Measurements from ENCODE around the gene HOXB2. TPM values are rescaled to one million over a fixed set of nuclear protein-coding genes. Genes with fewer than 3 reads are reported as not detected.
A peak's percentile ranks its signal among the peaks of the same experiment; 100 is the strongest.

Gene HOXB2
- polyA plus RNA-seq, 4 donors: 42.3 to 63.0 (median 53.9) TPM

DNA sequence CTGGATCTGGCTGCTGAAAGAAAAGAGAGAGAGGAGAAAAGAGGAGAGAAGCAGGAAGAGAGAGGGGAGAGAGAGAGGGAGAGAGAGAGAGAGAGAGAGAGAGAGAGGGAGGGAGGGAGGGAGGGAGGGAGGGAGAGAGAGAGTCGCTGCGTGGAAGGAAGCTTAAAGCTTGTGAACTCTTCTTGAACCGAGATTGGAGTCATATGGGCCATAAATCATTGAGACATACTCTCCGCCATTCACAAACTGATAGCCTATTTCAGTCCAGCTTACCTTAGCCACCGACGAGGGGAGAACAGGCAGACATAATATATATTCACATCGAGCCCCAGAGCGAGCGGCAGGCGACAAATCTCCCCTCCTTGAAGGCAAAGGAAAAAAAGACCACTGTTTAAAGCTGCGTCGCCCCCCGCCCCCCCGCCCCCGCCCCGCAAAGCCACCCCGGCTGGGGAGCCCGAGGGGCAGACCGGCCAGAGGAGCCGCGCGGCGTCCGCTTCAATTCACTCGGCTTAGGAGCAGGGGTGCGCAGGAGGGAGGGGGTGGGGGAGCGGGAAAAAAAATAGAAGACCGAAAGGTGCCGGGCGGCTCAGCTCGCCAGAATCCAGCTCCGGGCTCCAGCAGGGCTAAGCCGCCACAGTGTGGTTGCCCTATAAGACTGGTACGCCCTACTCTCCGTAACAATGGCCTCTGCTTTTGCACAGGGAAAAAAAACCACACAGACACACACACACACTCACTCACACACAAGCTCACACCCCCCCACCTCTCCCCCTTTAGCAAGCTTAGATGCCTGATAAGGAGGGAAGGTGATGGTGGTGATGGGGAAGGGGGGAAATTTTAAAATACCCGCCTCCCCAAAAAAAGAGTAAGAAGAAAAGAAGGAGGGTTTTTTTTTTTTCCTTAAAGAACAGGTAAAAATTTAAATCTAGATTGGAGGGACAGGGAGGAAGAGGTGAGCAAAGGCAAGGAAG lies 10.6 kb upstream of the HOXB2 start:
- peak in 2 of 4 donors; percentile 91 to 95 for DNase-seq (ENCODE audit: low read depth in 4 of 4, low spot score in 2 of 4)

DNA sequence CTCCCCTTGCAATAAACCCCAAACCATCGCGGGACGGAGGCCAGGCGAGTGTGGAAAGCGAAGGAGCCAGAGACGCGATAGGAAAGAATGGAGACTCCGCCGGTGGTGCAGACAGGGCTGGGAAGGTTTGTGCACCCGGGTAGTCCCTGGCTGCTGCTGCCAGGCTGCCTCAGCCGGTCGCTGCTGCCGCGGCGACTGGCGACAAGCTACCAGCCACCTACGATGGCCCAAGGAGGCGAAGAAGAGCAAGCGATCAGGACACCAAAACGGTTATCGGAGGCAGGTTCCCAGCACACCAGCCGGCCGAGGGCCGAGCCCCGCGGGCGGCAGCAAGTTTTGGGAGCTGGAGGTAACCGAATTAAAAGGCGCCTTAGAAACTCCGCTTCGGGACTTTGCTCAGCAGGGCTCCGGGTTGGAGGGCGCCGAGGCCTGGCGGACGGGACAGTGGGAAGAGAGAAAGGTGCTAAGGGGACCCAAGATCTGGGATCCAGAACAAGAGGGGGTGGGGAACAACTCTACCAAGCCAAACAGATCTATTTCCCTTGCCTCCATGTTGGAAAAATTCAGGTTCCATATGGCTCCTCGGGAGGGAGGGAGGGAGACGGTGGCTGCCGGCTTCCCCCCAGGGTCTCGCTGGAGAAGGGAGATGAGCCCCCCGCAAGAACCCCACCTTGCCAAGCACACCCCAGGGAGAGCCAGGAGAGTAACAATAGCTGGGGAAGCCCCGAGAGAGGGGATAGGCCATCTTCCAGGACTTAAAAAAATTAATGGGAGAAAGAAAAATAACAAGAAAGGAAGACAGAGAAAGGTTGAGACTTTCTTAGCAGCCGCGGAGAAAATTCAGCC lies 9.7 kb upstream of the HOXB2 start:
- DNase-seq (ENCODE audit: low read depth in 4 of 4, low spot score in 2 of 4): peak in 1 of 4 donors; percentile 8

DNA sequence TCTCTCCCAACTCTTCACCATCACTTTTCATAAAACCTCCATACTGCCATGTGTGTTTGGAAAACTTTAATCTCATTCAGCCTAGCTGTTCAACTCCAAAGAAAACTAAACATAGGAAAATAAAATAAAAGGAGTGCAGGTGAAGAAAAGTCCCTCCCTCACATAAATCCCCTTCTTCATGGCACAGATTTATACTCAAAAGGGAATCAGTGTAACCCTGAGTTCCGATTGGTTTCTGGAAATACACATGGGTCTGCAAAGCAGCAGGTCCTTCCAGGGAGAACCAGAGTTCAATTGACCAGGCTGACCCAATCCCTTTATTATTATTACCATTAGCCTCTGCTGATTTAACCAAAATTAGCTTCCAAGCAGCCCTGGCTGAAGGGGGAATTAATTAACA lies 8.9 kb upstream of the HOXB2 start:
- DNase-seq (ENCODE audit: low read depth in 4 of 4, low spot score in 2 of 4): peak in 1 of 4 donors; percentile 19

DNA sequence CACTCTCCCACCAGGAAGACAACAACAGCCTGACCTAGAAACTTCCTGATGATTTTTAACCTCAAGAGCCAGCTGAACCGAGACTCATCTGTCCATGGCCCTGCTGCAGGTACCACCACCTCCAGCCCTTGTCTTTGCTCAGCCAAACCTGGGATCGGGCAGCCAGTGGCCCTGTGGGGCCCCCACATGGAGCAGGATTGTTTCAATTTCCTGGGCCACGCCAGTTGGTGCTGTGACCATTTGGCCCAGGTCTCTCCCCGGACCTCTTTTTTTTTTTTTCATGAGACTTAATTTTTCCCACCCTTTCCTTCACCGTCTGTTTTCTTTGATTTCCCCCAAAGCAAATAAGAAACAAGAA lies 8.3 kb upstream of the HOXB2 start:
- peak in 1 of 4 donors; percentile 35 for DNase-seq (ENCODE audit: low read depth in 4 of 4, low spot score in 2 of 4)

DNA sequence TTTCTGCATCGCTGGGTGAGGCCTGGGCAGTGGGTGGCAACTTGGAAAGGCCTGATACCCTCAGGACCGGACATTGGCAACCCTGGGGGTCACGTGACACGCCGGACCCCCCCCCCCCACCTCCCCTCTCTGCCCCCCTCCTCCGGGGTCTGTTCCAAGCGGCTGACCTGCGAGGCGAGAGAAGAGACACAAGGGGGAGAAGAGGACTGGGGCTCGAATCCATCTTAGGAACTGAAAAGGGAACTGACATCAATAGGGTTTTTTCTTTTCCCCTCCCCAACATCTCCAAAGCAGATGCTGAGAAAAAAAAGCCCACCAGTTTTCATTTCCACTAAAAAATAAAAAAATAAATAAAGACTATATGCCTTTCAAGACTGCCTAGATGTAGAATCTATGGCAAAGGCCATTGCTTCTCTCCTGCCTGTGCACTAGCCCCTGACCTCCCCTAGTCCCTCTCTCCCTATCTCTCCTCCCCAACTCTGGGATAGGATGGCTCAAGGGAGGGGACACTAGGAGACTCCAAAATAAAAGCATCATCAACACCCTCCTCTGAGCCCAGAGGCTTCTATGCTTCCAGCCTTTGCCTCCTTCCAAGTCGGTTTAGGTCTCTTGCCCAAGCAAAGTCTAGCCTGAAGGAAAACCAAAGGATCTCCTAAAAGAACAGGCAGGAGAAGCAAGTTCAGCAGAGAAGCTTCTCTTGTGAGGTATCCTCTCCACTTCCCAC lies 7.7 kb upstream of the HOXB2 start:
- DNase-seq (ENCODE audit: low read depth in 4 of 4, low spot score in 2 of 4): peak in 1 of 4 donors; percentile 45

DNA sequence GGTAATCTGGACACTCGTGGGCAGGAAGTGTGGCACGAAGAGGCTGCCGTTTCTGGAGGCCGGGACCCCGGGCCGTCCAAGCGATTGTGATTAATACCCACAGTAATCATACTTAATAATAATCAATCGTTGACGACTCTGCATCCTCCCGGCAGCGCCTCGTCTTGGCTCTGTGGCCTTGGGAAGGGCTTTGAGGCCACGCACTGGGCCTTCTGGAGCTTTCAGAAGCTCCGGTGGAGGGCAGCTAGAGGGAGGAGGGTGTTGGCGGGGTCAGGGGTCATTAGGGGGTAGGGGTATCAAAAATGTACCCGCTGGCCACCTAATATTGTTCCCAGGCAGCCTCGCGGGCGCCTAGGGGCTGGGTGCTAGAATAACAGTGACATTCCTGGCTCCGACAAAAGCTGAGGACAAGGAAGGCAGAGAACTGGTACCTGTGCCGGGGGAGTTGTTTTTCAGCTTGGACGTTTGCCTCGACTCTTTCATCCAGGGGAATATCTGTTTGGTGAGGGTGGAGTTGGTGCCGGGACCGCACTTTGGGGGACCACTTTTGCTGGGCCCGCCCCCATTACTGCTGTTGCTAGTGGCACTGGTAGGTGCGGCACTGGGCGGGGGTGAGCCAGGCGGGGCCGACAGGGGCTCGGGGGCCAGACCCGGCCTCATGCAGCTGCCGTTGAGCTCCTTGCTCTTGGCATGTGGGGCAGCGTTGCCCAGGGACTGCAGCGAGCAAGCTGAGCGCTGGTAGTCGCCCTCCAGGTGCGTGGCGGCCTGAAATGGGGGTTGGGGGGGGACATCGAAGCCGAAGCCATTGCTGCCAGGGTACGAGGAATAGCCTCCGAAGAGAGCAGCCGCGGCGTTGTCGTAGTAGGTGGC lies 6.9 kb upstream of the HOXB2 start:
- DNase-seq (ENCODE audit: low read depth in 4 of 4, low spot score in 2 of 4): peak in 1 of 4 donors; percentile 26

DNA sequence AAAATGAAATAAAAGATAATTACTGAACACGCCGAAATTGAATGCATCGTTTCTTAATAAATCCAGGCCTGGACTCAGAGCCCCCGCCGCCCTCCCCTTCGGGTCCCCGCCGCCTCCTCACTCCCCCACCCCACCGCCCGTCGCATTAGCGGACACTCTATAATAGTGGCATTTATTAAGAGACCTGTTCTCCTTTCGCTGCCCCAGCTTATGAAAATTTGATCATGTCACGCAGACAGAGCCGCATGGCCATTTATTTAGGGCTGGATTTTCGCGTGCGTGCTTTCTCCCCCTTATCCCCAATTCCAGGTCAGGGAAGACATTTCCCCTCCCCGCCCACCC lies 6.3 kb upstream of the HOXB2 start:
- no peak for DNase-seq (ENCODE audit: low read depth in 4 of 4, low spot score in 2 of 4)

DNA sequence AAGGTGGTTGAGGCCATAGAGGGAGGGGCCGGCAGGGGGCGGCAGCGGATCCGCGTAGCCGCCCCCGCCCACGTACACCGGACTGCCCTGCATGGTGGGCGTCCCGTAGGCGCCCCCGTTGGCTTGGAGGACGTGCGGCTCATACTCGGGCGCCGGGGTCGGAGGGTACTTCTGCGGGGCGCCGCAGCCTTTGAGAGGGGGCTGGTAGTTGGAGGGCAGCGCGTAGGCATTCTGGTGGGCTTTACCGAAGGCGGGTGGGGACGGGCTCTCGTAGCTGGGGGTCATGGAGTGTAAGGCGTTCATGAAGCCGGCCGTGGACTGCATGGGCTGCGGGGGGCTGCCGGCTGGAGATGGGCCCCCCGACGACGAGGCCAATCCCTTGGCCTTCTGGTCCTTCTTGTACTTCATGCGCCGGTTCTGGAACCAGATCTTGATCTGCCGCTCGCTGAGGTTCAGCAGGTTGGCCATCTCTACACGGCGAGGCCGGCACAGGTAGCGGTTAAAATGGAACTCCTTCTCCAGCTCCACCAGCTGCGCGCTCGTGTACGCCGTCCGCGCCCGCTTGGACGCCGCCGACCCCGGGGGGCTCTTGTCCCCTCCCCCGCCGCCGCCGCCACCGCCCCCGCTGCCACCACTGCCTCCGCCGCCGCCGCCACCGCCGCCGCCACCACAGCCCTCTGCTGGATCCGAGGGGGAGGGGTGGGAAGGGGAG lies 5.7 kb upstream of the HOXB2 start:
- DNase-seq (ENCODE audit: low read depth in 4 of 4, low spot score in 2 of 4): no peak

DNA sequence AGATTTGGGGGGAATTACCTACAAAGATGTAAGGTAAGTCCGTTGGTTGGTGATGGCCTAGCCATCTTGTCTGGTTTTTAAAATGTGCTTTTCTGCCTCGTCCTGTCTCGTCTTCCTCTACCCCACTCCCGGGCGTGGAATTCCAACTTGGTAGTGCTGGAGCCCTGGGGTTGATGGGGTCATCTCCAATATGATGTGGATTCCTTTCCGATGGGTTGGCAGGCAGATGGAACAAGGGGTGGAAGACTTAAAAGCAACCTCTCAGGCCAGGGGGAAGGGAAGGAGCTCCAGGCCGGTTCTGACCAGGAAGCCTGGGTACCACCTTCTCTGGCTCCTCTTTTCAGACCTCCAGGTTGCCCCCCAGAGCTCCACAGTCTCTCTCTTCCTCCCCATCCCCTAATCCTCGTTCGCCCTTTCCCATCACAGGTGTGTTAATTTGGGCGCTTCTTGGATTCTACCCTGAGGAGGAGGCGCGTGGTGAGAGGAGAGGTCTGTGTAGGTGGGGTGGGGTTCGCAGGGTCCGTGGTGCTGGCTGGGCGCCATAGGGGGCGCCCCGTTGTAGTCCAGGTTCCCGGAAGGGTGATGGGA lies 5.1 kb upstream of the HOXB2 start:
- no peak for DNase-seq (ENCODE audit: low read depth in 4 of 4, low spot score in 2 of 4)

DNA sequence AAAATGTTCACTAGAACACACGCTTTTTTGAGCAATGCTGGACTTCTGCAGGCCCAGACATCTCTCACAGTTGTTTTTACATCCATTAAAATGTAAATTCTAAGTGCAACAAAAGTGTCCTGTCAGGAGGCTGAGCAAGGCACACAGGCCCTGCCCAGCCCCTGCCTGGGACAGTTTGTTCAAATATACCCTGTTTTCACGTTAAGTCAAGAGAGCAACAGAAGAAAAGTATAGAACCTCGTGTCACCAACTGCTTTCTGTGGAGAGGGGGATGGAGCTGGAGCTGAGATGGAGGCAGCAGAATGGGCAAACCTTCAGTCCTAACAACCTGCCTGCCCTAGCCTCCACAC lies 4.3 kb upstream of the HOXB2 start:
- no peak for DNase-seq (ENCODE audit: low read depth in 4 of 4, low spot score in 2 of 4)

DNA sequence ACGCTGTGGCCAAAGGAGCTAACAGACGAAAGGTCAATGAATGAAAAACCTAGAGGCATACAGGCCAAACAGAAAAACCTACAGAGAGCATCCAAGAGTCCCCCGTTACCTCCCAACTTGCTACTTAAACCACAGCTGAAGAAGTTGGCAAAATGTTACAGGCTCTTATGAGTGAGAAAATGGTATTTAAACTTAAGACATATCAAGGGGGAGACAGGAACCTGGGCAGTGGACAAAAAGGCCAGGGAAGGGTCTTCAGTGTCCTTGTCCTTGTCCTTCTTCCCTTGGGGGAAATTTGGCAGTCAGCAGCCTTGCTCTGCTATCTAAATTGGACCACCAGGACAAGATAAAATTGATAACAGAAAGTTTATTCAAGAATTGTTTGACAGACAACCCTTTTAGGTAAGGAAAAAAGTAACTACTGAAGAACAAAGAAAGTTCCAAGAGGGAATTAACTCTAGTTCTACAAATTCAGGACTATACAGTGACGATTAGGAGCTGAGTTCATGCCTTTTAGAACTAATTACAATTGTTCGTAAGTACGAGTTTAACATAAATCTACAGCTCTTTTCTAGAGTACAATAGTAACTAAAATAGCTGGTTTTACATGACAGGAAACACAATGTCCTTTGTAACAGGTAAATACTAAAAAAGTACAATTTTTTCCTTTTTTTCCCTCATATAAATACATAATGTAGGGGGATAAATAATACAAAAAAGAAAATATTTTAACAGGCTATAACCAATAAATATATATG lies 3.8 kb upstream of the HOXB2 start:
- no peak for DNase-seq (ENCODE audit: low read depth in 4 of 4, low spot score in 2 of 4)

DNA sequence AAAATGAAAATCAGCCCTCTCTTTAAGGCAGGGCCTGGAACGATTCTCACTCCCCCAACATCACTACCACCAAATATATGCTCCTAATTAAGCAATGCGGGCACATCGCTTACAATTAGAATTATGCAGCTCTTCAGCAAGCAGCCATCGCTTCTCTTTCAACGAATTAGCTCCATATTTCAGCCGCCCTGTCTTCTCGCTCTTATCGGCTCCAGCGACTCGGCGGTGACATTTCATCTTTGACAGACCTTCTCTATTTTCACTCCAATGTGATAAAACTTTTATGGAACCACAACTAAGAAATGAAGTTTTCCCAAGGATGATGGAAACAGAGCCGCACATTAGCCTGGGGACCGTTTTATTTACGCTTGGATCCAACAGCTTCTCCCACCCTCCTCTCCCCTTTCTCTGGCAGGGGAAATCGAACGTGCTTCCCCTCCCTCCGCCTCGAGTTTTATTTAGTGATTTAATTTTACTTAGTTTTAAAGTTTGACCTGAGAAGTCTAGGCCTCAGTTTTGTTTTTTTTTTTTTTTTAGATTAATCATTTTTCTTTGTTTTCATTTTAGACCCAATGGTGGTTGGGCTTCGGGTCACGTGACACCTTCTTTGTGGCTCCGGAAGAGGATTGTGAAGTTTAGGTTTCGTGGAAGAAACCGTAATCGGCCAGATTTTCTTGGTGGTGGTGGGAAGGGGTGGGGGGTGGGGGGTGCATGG lies 3.1 kb upstream of the HOXB2 start:
- DNase-seq (ENCODE audit: low read depth in 4 of 4, low spot score in 2 of 4): no peak

DNA sequence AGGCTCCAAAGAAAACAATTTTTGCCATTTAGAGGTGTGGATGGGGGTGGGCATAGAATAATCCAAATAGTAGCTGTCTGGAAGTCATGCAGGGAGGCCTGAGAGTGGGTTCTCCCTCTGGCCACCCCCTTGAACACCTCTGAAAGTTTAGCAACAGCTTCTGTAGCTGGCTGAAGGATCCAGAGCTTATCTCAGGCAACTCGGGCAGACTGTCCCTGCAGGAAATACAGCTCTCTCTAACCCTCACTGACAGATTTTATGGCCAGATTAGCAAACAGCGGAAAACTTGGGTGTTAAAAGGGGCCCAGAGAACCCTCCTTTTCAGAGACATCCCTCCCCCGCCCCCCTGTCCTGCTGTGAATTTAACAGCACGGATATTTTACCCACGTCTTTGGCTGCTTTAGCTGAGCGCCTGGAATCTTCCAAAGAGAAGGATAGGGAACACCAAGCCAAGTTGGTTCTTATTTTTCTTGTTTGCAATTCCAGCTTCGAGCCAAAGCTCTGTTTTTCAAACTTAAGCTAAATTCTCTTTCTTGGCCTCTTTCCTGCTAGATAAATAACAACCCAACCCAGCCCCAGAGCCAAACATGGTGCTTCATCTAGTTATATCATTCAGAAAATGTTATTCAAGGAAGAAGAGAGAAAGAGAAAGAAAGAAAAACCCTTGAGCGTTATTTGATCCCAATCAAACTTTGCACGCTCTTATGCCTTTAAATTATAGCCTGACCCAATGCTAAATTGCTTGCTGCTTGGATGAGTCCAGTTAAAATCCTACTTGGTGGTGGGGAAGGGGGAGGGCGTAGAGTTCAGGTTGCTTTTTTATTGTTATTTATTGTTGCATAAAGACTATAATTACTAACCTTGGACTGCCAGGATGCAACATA lies 2.3 kb upstream of the HOXB2 start:
- DNase-seq (ENCODE audit: low read depth in 4 of 4, low spot score in 2 of 4): no peak

DNA sequence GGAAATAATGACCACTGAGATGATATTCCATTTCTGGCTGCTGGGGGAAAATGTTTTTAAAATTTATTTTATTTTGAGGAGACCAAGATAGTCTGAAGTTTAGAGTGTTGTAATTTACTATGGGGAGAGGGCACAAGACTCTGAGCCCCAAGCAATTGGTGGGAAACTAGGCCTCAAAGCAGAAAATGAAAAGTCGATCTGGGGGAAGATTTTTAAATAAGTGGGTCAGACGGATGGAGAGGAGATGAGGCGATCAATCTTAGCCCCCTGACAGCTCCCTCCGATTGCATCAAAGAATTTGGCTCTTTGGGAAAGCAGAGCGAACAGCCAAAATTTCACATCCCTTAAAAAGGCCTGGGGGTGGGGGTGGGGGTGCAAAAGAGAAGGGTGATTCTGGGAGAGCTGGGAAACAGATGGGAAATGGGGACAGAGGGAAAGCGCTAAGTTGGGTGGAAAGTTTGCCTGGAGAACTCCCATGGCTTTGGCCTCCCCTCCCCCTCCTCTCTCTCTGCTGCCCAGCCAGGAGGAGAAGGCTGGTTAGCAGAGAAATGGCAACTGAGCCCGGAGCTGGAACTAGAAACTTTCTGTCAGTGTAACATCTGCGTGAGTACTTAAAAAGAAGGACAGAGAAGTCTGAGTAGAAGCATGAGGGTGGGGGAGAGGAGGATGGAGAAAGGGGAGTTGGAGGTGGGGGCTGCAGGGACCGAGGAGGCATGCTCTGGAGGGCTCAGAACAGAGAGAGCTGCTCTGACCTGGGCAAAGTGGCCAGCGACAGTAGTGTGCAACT lies 1.4 kb upstream of the HOXB2 start:
- DNase-seq (ENCODE audit: low read depth in 4 of 4, low spot score in 2 of 4): no peak

DNA sequence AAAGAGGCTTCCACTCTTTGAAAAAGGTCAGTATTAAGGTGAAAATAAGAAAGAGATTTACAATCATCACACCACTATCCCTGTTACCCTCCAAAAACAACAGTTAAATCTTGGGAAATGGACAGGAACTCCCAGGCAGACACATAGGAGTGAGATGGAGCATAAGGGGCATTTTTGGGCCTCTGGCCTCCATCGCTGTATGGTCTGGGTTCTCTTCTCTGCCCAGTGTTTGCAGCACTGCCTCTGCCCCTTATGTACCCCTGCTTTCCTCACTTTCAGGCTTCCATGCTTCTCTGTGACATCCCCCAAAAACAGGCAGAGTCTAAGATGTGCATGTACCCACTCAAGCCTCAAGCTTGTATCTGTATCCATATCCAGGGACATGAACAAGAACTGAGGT lies 630 bp upstream of the HOXB2 start:
- no peak for DNase-seq (ENCODE audit: low read depth in 4 of 4, low spot score in 2 of 4)
